Stimulated activated CD8-positive, alpha-beta memory T cell treated with anti-CD3 and anti-CD28 coated beads, Interleukin-7, amount 100 ng/mL, for 4 hours (primary cell): ENCODE data around the gene ESRP2.

Experiments used
- DNase-seq, 2 donors: peaks; one replicate each; pipeline ENCODE4 v3.0.0-alpha.2; 2020; ENCODE audit warnings: low read depth in 2 of 2

The ESRP2 gene

DNA sequence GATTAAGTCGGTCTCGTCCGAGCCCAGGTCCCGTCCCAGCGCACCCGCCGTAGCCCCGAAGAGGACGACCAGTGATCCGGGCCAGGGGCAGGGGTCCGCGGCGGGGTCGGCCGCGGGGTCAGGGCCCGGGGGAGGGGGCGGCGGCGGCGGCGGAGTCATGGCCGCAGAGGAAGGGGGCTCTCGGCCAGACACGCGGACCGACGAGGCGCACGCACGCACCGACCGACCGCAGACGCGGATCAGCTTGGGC is at the start of gene ESRP2:
Gene ESRP2 (minus strand): TSS at position 241 of the 250 bp plus-strand sequence. CDS start 82 bp downstream, at position 159.
- no peak for DNase-seq

DNA sequence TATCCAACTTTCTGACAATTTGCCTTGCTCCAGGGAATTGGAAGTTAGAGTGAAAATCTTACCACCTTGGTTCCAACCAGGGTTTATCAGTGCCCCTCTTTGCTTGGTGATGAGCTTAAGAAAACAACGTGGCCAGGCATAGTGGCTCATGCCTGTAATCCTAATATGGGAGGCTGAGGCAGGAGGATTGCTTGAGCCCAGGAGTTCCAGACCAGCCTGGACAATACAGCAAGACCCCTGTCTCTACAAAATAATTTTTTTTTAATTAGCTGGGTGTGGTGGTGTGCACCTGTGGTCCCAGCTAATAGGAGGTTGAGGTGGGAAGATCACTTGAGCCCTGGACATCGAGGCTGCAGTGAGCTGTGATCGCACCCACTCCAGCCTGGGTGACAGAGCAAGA is 49.8 kb upstream of the ESRP2 start:
- no peak for DNase-seq

- no peak for DNase-seq
Observed at GRCh38 chr16:68284847-68285246, 48.9 kb upstream of the ESRP2 start.

- no peak for DNase-seq
Observed at GRCh38 chr16:68283801-68284598, 48.1 kb upstream of the ESRP2 start.

DNA sequence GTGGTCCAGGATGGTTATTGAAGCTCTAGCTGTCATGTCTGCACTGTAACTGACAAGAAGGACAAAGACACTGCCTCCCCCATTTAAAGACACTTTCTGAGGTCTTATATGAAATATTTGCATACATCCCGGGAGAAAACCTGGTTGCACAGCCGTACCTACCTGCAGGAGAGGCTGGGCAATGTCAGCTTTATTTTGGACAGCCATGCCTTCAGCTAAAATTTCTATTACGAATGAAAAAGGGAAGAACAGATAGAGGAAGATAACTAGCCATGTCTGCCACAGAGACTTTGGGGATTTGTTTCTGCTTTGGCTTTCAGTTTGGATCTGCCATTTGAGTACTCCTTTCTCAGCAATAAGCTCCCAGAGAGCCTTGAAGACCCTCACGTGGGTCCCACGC is 47.4 kb upstream of the ESRP2 start:
- DNase-seq: no peak

DNA sequence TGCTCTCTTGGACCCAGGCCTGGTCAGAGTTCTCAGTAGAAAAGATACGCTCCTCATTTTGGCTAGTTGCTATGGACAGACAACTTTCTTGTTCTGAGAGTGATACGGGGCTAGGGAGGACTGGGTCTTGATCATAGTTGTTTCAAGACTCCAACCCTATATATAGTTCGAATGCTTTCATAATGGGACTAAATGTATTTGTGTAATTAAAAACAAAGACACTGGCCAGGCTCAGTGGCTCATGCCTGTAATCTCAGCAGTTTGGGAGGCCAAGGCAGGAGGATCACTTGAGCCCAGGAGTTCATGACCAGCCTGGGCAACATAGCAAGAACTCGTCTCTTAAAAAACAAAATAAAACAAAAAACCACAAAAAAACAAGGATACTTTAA is 46.1 kb upstream of the ESRP2 start:
- DNase-seq: no peak

DNA sequence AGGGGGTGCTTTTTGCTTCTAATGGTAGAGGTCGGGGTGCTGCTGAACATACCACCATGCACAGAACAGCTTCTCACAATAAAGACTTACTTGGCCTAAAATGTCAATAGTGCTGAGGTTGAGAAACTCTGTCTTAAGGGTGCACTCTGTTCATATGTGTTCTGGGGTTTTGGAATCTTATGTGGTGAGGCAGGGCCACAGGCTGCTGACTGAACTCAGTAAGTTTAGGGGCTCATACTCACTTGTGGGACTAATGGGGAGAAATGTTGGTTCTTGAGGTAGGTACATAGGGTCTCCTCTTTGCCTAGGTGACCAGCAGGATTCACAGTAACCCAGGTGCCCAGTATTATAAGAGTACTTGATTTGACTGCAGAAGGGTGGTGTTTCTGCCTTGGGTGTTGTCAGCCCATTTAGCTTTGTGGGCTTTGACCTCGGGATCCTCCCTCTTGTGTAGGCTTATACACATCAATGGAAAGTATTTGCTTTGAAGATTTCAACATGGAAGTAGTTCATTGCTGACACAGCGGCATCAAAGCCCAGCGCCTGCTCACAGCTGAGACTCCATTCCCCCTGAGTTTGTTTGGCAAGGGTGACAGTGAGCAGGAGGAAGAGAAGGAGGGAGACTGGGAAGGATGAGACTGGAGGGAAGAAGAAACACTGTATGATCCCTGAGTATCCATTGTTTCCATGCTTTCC is 45.6 kb upstream of the ESRP2 start:
- no peak for DNase-seq

DNA sequence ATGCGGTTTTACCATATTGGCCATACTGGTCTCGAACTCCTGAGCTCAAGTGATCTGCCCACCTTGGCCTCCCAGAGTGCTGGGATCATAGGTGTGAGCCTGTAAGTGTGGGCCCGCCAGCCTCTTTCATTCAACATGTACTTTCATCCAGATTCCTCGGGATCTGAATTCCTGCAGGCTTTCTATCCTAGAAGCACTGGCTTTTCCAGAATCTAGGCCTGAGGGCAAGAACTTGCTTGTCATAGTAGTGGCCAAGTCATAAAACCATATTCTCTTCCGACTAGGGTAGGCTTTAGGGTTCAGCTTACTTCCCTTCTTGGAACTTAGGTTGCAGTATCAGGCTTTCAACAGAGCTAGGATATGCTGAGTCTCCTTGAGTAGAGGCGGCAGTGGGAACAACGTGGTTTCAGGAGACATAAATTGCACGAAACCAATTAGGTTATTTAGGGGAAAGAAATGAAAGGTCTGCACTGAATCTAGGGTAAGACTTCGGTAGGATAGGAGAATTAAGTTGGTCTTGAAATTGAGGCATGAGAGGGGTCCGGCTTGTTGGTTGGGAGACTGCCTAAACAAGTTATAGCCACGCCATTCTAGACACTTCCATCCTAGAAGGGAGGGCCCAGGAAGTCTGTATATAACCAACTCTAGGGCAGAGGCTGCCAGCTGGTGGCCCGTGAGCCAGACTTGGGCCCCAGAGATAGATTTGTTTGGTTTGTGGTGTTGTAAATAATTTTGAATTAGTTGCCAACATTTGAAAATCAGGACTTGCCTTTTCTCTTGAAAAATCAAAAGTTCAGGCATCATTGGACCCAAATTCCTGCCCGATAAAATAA is 44.0 kb upstream of the ESRP2 start:
- DNase-seq: no peak

- DNase-seq: no peak
Observed at GRCh38 chr16:68276223-68276622, 40.3 kb upstream of the ESRP2 start.

DNA sequence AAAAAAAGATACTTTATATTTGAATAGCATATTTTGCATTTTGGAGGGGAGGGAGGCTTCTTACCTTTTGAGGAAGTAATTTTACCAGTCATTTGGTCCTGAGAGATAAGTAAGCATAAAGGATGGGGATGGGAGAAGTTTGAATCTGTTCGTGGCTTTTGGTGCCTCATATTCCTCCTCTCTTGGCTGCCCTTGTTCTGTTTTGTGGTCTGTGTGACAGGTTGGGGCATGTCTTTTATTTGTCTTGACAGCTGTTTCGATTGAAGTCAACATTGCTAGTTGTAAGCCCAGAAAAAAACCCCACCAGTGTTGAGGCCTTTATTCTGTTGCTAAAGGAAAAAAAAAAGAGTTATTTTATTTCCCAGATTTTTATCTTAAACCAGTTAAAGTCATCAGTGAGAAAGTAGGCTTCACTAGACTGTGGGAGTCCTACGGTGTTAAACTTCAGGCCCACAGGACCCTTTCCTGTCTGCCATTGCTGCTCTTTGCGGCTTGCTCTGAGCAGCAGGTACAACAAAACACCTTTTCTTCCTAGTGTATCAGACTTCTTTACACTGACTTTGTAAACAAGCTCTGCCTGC is 39.8 kb upstream of the ESRP2 start:
- DNase-seq: no peak

DNA sequence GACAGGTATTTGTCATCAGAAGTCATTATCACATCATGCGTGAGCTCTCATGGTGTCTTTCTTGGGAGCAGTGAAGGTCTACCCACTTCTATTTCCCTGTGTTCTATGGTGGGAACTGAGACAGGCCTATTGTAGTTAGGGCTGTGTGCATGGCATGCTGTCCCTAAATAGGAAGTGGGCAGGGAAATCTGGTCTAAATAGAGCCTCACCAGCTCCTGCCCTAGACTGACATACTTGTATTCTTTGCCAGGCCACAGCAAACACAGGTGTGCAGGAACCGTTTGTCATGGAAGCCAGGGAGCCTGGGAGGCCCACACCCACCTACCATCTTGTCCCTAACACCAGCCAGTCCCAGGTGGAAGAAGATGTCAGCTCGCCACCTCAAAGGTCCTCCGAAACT is 38.5 kb upstream of the ESRP2 start:
- DNase-seq: no peak

GRCh38 chr16:68273896-68274295 is 38.0 kb upstream of the ESRP2 start:
- no peak for DNase-seq

GRCh38 chr16:68273459-68273858 is 37.5 kb upstream of the ESRP2 start:
- DNase-seq: no peak

DNA sequence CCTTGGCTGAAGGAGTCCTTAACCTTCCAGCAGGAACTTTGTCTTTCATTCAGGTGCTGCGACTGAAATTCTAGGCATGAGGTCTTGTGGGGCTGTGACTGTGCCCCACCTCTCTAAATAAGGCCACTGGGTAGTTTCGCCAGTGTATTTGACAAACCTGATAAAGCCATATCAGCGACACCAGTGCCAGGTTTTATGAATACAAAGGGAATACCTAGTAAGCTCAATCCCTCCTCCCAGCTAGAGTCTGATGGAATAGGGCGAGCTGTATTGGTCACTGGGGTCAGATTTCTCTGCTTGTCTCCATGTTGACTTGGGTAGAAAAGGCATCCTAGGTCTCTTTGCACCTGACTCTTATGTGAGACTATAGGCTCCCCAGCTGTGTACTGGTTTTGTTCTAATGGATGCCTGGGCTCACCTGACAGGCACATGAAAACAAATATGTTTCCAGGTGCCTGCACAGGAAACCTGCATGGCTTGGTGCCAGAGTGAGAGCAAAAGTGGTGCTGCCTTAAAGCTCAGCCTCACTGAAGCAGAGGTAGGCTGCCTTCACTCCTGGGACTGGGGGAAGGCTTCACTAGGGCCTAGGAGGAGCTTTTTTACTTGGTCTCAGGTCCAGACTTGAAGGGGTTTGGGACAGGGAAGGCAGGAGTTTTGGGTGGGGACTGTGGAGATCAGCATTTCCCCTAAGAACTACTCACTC is 36.7 kb upstream of the ESRP2 start:
- DNase-seq: no peak

DNA sequence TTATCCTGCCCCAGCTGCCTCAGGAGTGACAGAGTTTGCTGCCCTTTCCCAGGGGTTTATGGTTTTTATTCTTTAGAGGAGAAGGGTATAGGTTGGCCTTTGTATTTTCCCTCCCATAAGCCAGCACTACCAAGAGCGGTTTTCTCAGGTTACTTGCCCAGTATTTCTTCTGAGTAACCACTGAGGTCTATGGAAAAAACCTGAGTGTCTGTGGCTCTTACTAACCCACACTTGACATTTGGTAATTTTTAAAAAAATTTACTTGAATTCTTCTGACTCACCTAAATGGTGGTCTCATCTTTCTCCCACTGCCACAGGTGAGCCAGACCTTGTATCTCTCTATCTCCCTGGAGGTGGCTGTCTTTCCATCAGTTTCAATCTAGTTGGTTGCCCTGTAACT is 34.4 kb upstream of the ESRP2 start:
- no peak for DNase-seq

- no peak for DNase-seq
Observed at GRCh38 chr16:68269793-68270192, 33.9 kb upstream of the ESRP2 start.

DNA sequence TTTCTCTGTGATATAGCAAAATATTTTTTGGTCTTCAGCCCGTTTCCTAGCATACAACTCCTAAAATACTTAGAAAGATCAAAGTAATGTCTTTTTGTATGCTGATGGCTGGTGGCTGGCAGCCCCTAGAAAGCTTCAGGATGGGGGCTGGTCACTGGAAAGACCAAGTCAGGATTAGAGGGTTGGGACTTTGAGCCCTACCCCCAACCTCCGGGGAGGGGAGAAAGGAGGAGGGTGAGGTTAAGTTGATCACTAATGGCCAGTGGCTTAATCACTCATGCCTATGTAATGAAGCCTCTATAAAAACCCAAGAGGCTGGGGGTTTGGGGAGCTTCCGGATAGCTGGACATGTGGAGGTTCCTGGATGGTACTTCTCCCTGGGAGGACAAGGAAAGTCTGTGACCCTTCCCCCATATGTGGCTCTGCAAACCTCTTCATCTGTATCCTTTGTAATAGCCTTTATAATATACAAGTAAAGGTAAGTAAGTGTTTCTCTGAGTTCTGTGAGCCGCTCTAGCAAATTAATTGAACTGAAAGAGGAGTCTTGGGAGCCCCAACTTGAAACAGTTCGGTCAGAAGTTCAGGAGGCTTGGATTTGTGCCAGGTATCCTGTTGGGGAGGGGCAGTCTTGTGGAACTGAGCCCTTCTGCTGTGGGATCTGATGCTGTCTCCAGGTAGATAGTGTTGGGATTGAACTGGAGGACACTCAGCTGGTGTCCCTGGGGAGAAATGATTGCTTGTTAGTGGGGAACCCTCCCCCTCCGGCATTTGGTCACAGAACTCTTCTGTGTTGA is 31.9 kb upstream of the ESRP2 start:
- DNase-seq: no peak

DNA sequence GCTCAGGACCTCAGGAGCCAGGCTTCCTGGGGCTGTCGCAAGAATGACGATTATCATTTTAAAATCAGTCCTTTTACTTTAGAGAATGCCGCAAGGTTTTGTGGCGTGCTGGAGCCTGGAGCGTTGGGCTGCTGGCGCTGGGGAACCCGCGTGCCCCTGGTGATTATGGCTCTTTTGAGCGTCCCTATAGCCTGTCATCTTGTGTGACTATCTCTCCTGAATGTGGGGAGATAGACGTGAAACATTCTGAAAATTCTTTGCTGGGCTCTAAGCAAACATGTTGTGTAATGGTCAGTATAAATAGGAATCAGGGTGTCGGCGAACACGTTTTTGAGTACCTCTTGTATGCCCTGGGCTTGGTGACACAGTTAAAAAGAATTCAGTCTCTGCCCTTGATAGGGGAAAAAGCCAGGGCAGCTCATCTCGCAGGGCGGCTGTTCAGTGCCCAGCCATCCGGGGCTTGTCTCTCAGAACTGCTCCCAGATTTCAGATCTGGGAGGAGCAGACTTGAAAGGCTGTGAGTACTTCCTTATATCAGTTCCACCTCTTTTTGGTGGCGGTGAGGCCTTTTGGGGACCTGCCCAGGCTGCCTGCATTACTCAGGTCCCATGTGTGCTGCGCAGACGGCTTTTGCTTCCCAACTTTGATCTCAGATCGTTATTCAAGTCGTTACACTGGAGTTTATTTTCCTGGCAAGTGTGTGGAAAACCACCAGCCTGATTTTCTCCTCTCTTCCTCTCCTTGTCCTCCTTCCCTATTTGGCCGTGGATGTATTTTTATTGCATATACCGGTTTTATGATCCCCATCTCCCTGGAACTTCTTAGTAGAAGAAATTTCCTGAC is 29.4 kb upstream of the ESRP2 start:
- no peak for DNase-seq

DNA sequence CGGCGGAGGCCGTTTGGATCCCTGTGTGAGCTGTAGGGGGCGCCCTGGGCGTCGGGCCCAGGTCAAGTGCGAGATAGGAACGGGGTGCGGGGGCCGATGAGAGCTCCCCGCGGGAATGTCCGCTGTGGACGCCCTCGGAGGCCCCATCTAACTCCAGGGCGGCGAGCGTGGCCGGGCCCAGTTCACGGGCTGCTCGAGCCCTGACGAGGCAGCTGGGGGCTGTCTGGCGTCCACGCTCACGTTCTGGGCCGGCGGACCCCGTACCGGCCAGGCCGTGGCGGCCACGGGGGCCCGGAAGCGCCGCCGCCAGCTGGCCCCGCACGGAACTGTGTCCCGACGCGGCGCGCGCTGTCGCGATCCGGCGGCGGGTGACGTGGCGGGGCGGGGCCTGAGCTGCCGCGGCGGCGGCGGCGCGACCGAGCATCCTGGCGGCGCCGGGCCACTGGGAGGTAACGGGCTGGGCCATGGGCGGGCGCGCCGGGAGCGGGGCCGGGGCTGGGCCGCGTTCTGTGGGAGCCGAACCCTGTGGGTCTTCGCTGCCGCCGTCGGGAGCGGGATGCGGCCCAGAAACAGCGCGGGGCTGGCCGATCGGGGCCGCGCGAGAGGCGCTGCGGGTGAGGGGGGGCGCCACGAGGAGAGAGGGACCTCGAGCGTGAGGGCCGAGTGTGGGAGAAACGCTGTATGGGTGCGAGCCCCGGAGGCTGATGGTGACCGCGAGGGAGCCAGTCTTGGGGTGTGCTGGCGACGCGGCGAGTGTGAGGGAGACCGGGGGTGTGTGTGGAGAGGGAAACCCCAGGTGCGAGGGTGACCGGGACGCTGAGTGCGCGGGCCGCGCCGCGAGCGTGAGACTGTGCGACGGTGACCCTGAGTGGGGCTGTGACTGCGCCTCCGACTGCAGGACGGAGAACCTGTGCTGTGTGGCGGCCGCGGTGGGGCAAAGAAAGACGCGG is 28.5 kb upstream of the ESRP2 start, which contains the start of gene SLC7A6:
Gene SLC7A6 (plus strand): TSS at position 399 of the 950 bp plus-strand sequence. CDS start 10,201 bp downstream, outside the sequence.
- peak; percentile 64 to 81 for DNase-seq
